K562 (cell line): Measurements from ENCODE around the gene FCHSD1. TPM values are rescaled to one million over a fixed set of nuclear protein-coding genes. Genes with fewer than 3 reads are reported as not detected.

Source experiments
- BMI1 ChIP-seq: fragments of 150-350 bp; IDR thresholded peaks from 2 replicates; pipeline ENCODE4 v1.6.1; 2014; ENCODE audit warnings: low read length
- CBFA2T3 ChIP-seq: fragments of 450-650 bp; IDR thresholded peaks from 2 replicates; pipeline ENCODE4 v1.6.1; 2017
- CHD4 ChIP-seq: fragments of 200-600 bp; sonication (generic); IDR thresholded peaks from 3 replicates; pipeline ENCODE4 v1.6.1; 2012; ENCODE audit warnings: low read depth, mild to moderate bottlenecking, mixed read lengths, low read length, inconsistent platforms; ENCODE audit not compliant: insufficient read depth, insufficient replicate concordance, poor library complexity, severe bottlenecking
- E4F1 ChIP-seq: fragments of 250-450 bp; sonication (Bioruptor Pico); IDR thresholded peaks from 2 replicates; pipeline ENCODE4 v1.5.0; 2021; ENCODE audit warnings: mild to moderate bottlenecking, borderline replicate concordance
- HNRNPL ChIP-seq: fragments of 200-400 bp; formaldehyde crosslinking; IDR thresholded peaks from 2 replicates; pipeline ENCODE4 v1.6.1; 2017; ENCODE audit warnings: low read depth, mild to moderate bottlenecking, low read length
- HNRNPUL1 ChIP-seq: fragments of 200-400 bp; formaldehyde crosslinking; IDR thresholded peaks from 2 replicates; pipeline ENCODE4 v1.6.1; 2017; ENCODE audit warnings: low read length
- PHTF2 ChIP-seq: fragments of 250-450 bp; sonication (Bioruptor Pico); IDR thresholded peaks from 2 replicates; pipeline ENCODE4 v1.5.0; 2021; ENCODE audit warnings: mild to moderate bottlenecking
- POLR2H ChIP-seq: IDR thresholded peaks from 2 replicates; pipeline ENCODE4 v1.6.1; 2016; ENCODE audit warnings: missing genetic modification characterization, low read depth, mild to moderate bottlenecking, control low read depth, missing compliant biosample characterization, moderate library complexity
- RBM22 ChIP-seq: fragments of 200-400 bp; formaldehyde crosslinking; IDR thresholded peaks from 2 replicates; pipeline ENCODE4 v1.6.1; 2018; ENCODE audit warnings: low read length, low read depth; ENCODE audit not compliant: poor library complexity, severe bottlenecking
- REST ChIP-seq, 2 experiments: fragments of 450-650 bp; formaldehyde crosslinking in 1 of 2; IDR thresholded peaks; 2 replicates each; pipeline versions ENCODE4 v1.4.0 to v1.6.1; 2014 to 2020; ENCODE audit warnings: mild to moderate bottlenecking in 2 of 2, borderline replicate concordance in 1 of 2, low read depth in 1 of 2
- ZNF212 ChIP-seq: fragments of 450-650 bp; formaldehyde crosslinking; IDR thresholded peaks from 2 replicates; pipeline ENCODE4 v1.4.0; 2020; ENCODE audit warnings: mild to moderate bottlenecking
- ZNF347 ChIP-seq: fragments of 450-650 bp; formaldehyde crosslinking; IDR thresholded peaks from 2 replicates; pipeline ENCODE4 v1.4.0; 2020; ENCODE audit warnings: low read depth, mild to moderate bottlenecking, moderate library complexity
- ZNF436 ChIP-seq: fragments of 250-450, 450-650 bp; sonication (Bioruptor Pico); formaldehyde crosslinking; IDR thresholded peaks from 2 replicates; pipeline ENCODE4 v1.7.0; 2020; ENCODE audit warnings: mild to moderate bottlenecking
- ZNF79 ChIP-seq: fragments of 250-450 bp; sonication (Bioruptor Pico); IDR thresholded peaks from 2 replicates; pipeline ENCODE4 v1.4.0; 2020; ENCODE audit warnings: low read depth, mild to moderate bottlenecking, moderate library complexity
- polyA plus RNA-seq, 8 experiments: library from polyadenylated mRNA; depleted of rRNA in 4 of 8; stranded (reverse) in 5 of 8; unstranded in 3 of 8; fragments of >200 nt; fragmentation: Nextera tagmentation in 2 of 8; fragmentation: Illumina TruSeq in 1 of 8; extraction: Ambion mirVana in 2 of 8; extraction: Trizol in 1 of 8; gene quantifications; 2 replicates each; pipeline versions ENCODE4 v1.2.1 to v1.2.3, GENCODE V29; 2011 to 2014; ENCODE audit warnings: inconsistent platforms in 1 of 8, missing spikeins in 1 of 8
- total RNA-seq, 7 experiments: library from RNA; depleted of rRNA in 6 of 7; stranded (reverse); fragments of >200 nt in 6 of 7; fragmentation: Illumina TruSeq in 2 of 7; extraction: Trizol in 2 of 7; gene quantifications; 2 replicates each; pipeline versions ENCODE4 v1.2.1 to v1.2.3, GENCODE V29; 2011 to 2021; ENCODE audit warnings: low replicate concordance in 1 of 7
- TF ChIP-seq, protein P1 (sequence below): fragments of 450-650 bp; formaldehyde crosslinking; IDR thresholded peaks from 2 replicates; pipeline ENCODE4 v1.4.0; 2022; ENCODE audit warnings: missing genetic modification characterization

The FCHSD1 gene
- total and polyA plus RNA-seq, 9 of the 15 experiments (the other 6 are each of a cell fraction or from before 2014, with no cell fraction given) = 0.35 to 37.5 (median 13.6) TPM

DNA sequence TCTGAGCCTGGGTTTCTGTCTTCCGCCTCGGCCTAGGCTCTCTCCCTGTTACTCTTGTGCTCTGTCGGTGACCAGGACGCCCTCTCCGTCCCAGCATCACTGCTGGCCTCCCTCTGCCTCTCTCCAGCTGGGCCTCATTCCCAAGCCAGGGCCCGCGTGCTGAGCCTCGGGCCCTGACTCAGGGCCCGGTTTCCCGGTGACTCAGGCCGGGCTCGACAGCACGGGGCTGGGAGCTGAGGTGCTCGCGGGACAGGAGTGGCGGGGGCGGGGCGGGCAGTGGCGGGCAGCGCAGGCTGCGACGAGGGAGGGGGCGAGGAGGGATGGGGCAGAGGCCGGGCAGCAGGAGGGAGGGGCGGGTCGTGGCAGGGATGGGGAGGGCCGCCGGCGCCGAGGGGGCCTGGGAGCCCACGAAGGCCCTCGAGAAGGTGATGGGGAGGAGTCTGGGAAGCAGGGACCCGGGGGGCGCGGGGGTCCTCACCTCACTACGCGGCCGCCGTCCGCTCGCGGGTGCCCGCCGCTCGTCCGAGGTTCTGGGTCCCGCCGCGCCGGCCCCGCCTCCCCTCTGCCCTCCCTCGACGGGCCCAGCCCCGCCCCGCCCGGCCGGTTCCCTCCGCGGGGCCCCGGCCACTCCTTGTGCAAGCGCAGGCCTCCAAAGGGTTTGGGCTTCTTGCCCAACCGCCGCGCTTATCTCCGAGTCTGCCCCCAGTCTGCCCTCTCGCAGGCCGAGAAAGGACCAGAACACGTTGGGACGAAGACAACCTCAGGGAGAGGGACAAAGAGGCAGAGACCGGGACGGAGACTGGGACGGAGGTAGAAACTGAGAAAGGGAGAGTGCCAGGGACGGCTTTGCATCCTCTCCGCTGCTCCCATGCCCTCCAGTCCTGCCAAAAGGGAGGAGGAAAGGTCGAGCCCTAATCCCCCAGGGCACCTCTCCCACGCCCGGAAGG lies 30.8 kb upstream of the FCHSD1 start, which contains the start of gene ARAP3 (continued):
- no peak for TF ChIP-seq E4F1 (CRISPR knock-in tag)
- TF ChIP-seq HNRNPL = no peak
- TF ChIP-seq ZNF347 = no peak
- no peak for TF ChIP-seq PHTF2 (CRISPR knock-in tag)
- no peak for TF ChIP-seq ZNF212 (CRISPR knock-in tag)
- TF ChIP-seq ZNF436 (CRISPR knock-in tag) = no peak
- no peak for TF ChIP-seq HNRNPUL1
- TF ChIP-seq ZNF79 = no peak
- TF ChIP-seq CBFA2T3 = peak; percentile 22; the same call in 1 of the 2 replicates
- no peak for TF ChIP-seq REST (IDR thresholded peaks at IDR 0.05; ENCODE audit: borderline replicate concordance)
- no peak for TF ChIP-seq REST (CRISPR knock-in tag; IDR thresholded peaks at IDR 0.05; ENCODE audit: low read depth)
- no peak for TF ChIP-seq RBM22
- TF ChIP-seq CHD4 = no peak
- no peak for TF ChIP-seq BMI1
- no peak for TF ChIP-seq POLR2H
- TF ChIP-seq, protein P1, sequence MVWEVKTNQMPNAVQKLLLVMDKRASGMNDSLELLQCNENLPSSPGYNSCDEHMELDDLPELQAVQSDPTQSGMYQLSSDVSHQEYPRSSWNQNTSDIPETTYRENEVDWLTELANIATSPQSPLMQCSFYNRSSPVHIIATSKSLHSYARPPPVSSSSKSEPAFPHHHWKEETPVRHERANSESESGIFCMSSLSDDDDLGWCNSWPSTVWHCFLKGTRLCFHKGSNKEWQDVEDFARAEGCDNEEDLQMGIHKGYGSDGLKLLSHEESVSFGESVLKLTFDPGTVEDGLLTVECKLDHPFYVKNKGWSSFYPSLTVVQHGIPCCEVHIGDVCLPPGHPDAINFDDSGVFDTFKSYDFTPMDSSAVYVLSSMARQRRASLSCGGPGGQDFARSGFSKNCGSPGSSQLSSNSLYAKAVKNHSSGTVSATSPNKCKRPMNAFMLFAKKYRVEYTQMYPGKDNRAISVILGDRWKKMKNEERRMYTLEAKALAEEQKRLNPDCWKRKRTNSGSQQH = 0 out of 2 replicates have a peak, but pooled peaks have one; percentile 16
